Ectodermal cell (in vitro differentiated cells): Measurements from ENCODE around the gene NRCAM. TPM values are rescaled to one million over a fixed set of nuclear protein-coding genes. Genes with fewer than 3 reads are reported as not detected.
"Not testable (repeated sequence)": the region's sequence is repeated elsewhere in the genome, so short reads cannot be mapped to it uniquely, and the experiment has no call there.

Source experiments
- H3K27ac ChIP-seq: 2 replicates; pipeline ENCODE4 v1.7.0; 2013; ENCODE audit warnings: mild to moderate bottlenecking, low read depth, low read length; ENCODE audit not compliant: insufficient read depth, poor library complexity, severe bottlenecking
- H3K27me3 ChIP-seq: 2 replicates; pipeline ENCODE4 v1.7.0; 2013; ENCODE audit warnings: mild to moderate bottlenecking, low read length; ENCODE audit not compliant: insufficient read depth, control insufficient read depth, poor library complexity, severe bottlenecking
- H3K36me3 ChIP-seq: one replicate; pipeline ENCODE4 v1.7.0; 2013; ENCODE audit warnings: low read length; ENCODE audit not compliant: control insufficient read depth, insufficient read depth
- H3K4me1 ChIP-seq: one replicate; pipeline ENCODE4 v1.7.0; 2013; ENCODE audit warnings: low read length; ENCODE audit not compliant: control insufficient read depth, insufficient read depth
- H3K4me3 ChIP-seq: 2 replicates; pipeline ENCODE4 v1.7.0; 2013; ENCODE audit warnings: low read depth, low read length, control low read depth; ENCODE audit not compliant: insufficient read depth
- H3K9me3 ChIP-seq: 2 replicates; pipeline ENCODE4 v1.7.0; 2013; ENCODE audit warnings: mild to moderate bottlenecking, low read length, moderate library complexity; ENCODE audit not compliant: control insufficient read depth
- WGBS, 2 experiments: methylation state at CpG; one replicate each; pipeline ENCODE4 v1.1.7; 2013; ENCODE audit warnings: missing lambda C conversion rate in 2 of 2; 5-methylcytosine and 5-hydroxymethylcytosine counted together
- polyA plus RNA-seq, 4 experiments: library from polyadenylated mRNA; stranded (reverse); fragments of 50-300 nt; gene quantifications; one replicate each; pipeline ENCODE4 v1.2.3, GENCODE V29; 2013

NRCAM gene
- polyA plus RNA-seq (2013, experiment 1 of 4) = 82.8 TPM
- 109 TPM for polyA plus RNA-seq (2013, experiment 2 of 4)
- polyA plus RNA-seq (2013, experiment 3 of 4) = 81.8 TPM
- polyA plus RNA-seq (2013, experiment 4 of 4) = 89.0 TPM

DNA sequence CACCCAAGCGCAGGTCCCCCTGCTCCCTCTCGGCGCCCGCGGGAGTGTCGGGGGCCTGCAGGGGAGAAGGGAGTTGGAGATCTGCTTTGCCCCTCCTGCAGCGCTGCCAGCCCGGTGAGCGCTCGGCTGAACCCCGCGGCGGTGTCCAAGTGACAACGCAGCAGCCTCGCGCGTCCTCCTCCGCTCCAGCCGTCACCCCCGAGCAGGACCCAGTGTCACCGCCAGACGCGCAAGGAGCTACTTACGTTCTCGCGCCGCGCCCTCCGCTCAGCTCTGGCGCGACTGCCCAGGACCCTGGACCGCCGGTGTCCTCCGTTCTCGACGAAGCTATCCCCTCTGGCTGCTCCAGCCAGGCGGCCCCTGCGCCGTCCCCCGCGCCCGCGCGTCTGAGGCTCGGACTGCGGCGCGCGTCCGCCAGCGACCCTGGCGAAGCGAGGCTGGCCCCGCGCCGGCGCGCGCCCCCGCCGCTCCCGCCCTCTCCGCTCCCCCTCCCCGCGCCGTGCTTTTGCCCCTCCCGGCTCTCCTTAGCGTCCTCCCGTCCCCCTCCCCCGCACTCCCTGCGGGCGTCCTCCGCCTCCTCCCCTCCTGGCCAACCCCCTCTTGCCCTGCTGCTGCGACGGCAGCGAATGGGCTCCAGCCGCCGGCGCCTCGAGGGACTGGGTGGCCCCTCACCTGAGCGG is at the start of gene NRCAM:
Gene NRCAM (minus strand): TSS at position 439 of the 680 bp plus-strand sequence. CDS start 216,372 bp downstream, outside the sequence.
- Histone ChIP-seq H3K27ac (no peak within 1 kb of the TSS), H3K36me3 (no peaks in the 10 kb centered on the region), H3K4me1 (no peaks in the 10 kb centered on the region), H3K9me3 (no peaks in the 10 kb centered on the region), H3K27me3 (peaks cover 46% of the 10 kb centered on the region), H3K4me3 (peak within 1 kb of the TSS; percentile 68)
- 0% methylated on average over 80 to 81 of the region's 81 CpGs for WGBS, 2 experiments

DNA sequence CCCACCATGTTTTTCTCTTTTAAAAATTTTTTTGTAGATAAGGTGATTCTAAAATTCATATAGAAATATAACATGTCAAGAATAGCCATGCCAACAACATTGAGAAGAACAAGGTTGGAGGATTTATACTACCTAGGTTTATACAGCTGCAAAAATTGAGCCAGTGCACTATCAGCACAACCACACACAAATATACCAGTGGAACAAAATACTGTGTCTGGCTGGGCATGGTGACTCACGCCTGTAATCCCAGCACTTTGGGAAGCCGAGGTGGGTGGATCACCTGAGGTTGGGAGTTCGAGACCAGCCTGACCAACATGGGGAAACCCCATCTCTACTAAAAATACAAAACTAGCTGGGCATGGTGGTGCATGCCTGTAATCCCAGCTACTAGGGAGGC is 48.3 kb upstream of the NRCAM start:
- not testable (repeated sequence) for H3K27ac ChIP-seq, H3K27me3 ChIP-seq, H3K4me1 ChIP-seq, H3K36me3 ChIP-seq, H3K4me3 ChIP-seq, H3K9me3 ChIP-seq
- 73 to 89% methylated on average over 2 to 3 of the region's 3 CpGs for WGBS, 2 experiments

DNA sequence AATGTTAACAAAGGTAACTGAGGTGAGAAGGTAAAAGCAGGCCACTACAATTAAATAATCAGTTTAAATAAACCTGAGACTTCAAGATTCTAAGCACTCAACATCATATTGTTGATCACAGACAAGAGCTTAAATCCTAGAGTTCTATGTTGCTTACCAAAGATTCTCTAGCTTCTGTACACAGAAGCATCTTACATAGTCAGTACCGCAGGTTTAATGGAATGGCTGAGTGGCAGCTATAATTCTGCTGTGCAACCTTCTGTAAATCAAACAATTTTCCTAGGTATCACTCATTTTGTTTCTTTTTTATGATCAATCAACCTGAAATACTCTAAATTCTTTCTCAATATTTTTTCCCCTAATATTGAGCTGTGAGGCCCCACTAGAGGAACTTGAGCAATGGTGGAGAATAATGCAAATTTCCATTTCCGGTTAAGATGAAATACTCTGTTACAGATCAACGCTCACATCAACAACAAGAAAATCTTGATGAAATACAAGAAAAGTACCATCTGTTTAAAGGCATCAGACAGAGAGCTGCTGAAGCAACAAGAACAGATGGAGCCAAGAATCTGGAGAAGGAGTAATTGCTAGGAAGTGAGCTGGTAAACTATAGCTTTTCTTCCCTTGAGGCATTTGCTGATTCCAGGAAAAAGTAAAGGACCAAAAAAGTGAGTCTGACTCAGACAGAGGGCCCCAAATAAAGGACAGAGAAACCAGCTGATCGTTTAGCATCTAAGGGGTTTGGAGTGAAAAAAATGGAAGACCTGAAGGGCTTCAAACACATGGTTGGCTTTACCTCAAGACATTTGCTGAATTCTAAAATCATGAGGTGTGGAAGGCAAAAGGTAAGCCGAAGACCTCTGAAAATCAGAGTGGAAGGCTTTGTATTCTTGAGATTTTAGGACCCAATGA is 47.1 kb upstream of the NRCAM start:
- H3K36me3 ChIP-seq = no peaks in the 10 kb centered on the region
- H3K4me3 ChIP-seq = no peak overlapping the region
- H3K9me3 ChIP-seq = no peaks in the 10 kb centered on the region
- H3K4me1 ChIP-seq = no peaks in the 10 kb centered on the region
- H3K27ac ChIP-seq = no peak overlapping the region
- no peaks in the 10 kb centered on the region for H3K27me3 ChIP-seq
- WGBS, 2 experiments = 94 to 95% methylated on average over 5 of the region's 5 CpGs

DNA sequence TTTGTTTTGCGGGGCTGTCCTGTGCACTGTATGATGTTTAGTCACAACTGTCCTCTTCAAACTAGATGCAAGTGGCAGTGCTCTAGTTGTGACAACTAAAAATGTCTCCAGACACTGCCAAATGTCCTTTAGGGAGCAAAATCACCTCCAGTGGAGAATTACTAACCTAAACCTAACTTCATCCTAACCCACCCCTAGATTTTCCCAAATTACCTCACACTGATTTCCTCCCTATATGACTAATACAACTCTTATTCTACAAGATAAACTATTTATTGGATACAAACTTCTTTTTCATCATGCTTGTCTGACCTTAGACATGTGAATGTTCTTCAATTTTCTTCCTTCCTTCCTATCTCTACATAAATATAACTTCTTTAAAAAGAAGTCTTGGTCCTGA is 43.3 kb upstream of the NRCAM start:
- Histone ChIP-seq H3K4me3 (no peak overlapping the region), H3K27ac (no peak overlapping the region), H3K9me3 (no peaks in the 10 kb centered on the region), H3K4me1 (no peaks in the 10 kb centered on the region), H3K27me3 (no peaks in the 10 kb centered on the region), H3K36me3 (no peaks in the 10 kb centered on the region)
- 89 to 93% methylated on average over 1 of the region's 1 CpG for WGBS, 2 experiments

DNA sequence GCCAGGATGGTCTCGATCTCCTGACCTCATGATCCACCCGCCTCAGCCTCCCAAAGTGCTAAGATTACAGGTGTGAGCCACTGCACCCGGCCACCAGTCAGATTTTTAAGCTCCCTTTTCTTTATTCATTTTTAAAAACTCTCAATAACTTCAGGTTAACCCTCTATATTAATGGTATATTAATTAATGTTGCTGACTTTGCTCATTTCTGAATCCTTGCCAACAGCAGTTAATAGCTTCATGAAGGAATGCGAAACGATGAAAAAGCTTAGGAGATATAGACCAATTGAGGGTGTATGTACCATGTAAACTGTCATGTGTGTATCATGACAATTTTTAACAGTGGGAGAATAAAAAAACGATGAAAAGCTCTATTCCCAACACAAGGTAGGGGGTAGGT is 42.2 kb upstream of the NRCAM start:
- Histone ChIP-seq H3K27ac (no peak overlapping the region), H3K9me3 (no peaks in the 10 kb centered on the region), H3K36me3 (no peaks in the 10 kb centered on the region), H3K4me1 (no peaks in the 10 kb centered on the region), H3K4me3 (no peak overlapping the region), H3K27me3 (no peaks in the 10 kb centered on the region)
- WGBS, 2 experiments = 87 to 90% methylated on average over 5 to 6 of the region's 6 CpGs

DNA sequence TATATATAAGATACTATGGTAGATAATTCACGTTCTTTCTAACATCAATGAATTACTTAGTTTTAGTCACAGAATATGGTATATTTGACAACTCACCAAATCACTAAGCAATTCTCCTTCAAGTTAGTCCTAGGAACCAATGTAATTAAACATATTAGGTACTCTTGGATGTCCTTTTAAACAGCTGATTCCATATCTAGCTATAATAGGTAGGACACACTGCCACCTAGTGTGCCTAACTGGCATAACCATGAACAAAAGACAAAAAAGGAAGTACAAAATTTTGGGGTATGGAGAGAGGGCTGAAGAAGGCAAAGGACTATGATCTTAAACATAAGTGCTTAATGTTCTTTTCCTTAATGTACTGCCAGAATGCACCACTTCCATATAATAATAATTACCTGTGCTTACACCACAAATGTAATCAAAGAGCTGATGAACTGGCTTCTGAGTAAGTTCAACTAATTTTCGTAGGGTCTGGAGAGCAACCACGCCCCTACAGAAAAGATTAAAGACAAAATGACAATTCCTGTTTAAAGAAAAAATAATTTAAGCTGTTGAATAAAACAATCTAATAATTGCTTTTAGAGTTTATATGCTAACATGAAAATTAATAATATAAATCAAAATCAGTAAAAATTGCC is 41.0 kb upstream of the NRCAM start:
- no peaks in the 10 kb centered on the region for H3K4me1 ChIP-seq
- H3K4me3 ChIP-seq = no peak overlapping the region
- 100% methylated on average over 2 of the region's 3 CpGs; no CpG with 5 or more reads in 1 of the 2 experiments for WGBS, 2 experiments
- H3K27me3 ChIP-seq = no peaks in the 10 kb centered on the region
- no peak overlapping the region for H3K27ac ChIP-seq
- H3K9me3 ChIP-seq = no peaks in the 10 kb centered on the region
- no peaks in the 10 kb centered on the region for H3K36me3 ChIP-seq

DNA sequence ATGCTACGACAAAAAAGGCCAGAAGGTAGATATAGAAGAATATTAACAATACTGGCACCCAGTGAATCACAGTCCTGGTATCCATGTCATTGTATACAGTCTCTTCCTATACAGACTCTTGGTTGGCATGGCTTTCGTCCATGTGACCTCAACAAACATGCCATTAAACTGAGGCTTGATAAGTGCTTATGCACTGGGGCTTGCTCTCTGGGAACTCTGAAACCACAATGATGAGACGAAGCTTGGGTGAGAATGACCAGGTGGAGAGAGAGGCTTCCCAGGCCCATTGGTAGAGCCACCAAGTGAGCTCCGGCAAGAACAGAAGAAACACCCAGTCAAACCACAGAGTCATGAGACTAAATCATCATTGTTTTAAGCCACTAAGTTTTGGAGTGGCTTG is 36.5 kb upstream of the NRCAM start:
- 93 to 95% methylated on average over 3 to 4 of the region's 4 CpGs for WGBS, 2 experiments
- no peak overlapping the region for H3K27ac ChIP-seq
- H3K9me3 ChIP-seq = no peaks in the 10 kb centered on the region
- H3K4me1 ChIP-seq = no peaks in the 10 kb centered on the region
- H3K4me3 ChIP-seq = no peak overlapping the region
- H3K27me3 ChIP-seq = no peaks in the 10 kb centered on the region
- no peaks in the 10 kb centered on the region for H3K36me3 ChIP-seq

DNA sequence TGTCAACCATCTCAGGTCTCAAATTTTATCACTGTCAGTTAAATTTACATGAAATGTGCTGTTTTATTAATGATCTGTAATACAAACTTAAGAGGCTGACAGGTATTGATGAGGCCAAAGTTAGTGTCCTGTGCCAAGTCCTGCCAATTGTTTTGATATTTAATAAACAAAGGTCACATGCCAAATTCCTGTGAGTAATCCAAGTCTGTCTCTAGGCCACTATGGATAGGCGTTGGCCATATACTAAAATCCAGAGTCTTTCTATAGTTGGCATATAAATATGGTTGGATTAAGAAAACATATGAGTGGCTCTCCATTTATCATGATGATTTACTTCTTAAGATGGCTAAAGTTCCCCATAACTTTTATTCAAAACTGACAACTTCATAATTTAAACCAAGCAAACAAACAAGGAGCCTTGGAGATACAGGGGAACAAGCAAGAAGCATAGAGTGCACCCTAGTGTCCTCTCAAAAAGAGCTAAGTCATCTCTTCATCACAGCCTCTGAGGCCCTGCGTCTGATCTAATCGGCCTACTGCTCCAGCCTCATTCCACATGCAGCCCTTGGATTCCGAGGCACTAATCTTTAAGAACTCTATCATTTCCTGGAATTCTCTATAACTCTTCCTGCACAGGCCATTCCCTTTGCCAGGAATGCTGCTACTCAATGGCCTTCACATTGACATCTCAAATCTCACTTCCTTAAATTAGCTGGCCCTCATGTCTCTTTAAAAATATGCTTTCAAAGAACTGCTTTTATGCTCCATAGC is 32.7 kb upstream of the NRCAM start:
- no peaks in the 10 kb centered on the region for H3K36me3 ChIP-seq
- H3K4me1 ChIP-seq = no peaks in the 10 kb centered on the region
- H3K9me3 ChIP-seq = no peaks in the 10 kb centered on the region
- H3K4me3 ChIP-seq = no peak overlapping the region
- WGBS, 2 experiments = 88 to 89% methylated on average over 4 of the region's 4 CpGs
- H3K27me3 ChIP-seq = no peaks in the 10 kb centered on the region
- H3K27ac ChIP-seq = no peak overlapping the region

DNA sequence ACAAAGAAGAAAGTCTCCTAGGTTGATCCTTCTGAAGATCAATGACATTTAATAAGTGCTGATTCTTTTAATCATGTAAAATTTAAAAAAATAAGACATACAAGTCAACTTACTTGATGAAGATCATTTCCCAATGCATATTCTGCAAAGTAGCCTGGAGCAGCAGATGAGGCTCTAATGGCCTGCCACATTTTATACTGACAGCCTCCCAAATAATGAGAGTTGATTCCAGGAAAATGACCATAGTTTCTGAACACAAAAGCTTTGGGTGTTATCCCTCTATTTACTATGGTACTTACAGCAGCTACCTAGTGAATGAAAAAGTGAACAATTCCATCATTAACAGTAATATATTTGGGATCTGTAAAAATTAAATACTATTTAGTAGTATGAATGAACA is 31.4 kb upstream of the NRCAM start:
- H3K27ac ChIP-seq = no peak overlapping the region
- no peaks in the 10 kb centered on the region for H3K36me3 ChIP-seq
- H3K9me3 ChIP-seq = no peaks in the 10 kb centered on the region
- H3K27me3 ChIP-seq = no peaks in the 10 kb centered on the region
- no peaks in the 10 kb centered on the region for H3K4me1 ChIP-seq
- H3K4me3 ChIP-seq = no peak overlapping the region
